GM18502 (cell line): Measurements from ENCODE around the gene SYNM.
A peak's percentile ranks its signal among the peaks of the same experiment; 100 is the strongest.

Experiments
- ATAC-seq: cut with Tn5 transposase; IDR thresholded peaks from one replicate; pipeline ENCODE4 v1.9.1; 2021; ENCODE audit warnings: mild to moderate bottlenecking; ENCODE audit not compliant: unreplicated experiment, poor library complexity

Gene SYNM

DNA sequence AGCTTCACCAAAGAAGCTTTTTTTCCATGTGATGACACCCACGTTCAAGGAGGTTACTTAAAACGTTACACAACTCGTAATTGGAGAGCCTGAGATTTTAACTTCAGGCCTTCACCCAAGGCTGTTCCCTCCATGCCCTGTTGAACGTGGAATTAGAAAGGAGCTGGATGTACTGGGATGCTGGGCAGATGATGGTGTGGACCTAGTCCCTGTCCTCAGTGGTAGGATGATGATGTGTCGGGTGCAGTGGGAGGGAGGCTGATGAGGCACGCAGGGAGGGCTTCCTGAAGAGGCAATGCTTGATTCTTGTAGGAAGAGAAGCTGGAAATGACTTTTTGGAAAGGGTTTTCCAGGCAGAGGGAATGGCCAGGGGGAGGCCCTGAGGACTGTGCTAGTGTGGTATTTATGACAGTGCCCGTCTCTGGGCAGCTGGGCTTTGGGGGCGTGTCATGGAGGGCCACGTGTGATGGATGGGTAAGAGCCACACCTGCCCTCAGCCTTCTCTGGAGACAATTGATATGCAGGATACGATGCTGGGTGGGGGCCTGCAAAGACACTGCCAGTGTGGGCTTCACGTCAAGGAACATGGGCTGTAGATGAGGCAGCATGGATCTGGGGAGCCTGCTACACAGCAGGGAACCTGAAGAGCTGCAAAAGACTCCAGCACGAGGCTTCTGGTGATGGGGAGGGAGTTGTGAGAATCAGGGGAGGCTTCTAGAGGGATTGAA, 15.3 kb downstream of the SYNM start:
- no peak for ATAC-seq

DNA sequence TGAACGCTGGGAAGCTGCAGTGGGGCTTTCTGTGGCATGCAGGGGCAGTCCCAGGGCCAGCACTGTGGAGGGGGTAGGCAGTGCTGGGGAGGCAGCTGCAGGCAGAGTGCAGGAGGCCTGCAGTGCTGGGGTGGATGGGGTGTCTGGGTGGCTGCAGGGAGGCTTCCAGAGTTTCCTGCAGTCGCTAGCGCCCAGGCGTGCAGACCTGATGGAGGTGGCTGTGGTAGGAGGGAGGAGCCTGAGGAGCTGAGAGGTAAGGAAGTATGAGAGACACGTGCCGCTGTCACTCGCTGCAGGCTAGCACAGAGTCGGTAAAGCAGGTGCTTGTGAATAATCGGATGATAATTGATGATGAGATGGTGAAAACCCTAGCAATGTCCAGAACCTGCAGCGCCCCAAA, 16.3 kb downstream of the SYNM start:
- no peak for ATAC-seq

DNA sequence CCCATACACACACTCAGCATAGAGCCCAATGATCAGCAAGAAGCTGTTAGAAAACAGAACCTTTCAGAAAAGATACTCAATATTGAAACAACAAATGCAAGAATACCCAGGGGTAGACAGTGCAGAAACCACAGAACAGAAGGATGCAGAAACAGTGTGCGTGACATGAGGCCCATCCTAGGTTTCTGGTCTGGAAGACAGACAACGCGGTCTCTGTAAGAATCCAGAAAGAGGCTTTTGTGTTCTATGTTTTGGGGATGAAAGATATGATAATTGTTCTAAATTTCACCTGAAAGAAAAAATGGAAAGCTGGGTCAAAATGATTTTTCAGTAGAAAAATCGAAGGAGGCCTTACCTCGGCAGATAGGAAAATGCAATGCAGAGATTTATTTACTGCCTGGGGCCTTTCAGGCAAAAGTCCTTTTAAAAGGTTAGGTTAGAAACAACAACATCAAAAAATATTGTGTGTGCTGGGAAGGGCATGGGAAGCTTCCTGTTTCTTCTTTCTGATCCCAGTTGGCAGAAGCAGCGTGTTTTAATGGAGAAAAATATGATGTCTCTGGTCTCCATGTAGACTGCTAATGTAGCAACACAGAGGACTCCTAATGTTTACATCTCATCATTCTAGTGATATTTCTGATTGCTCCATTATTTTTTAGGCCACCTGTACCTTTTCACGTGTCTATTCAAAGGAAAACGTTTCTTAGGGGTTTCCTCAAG, 17.0 kb downstream of the SYNM start:
- ATAC-seq = no peak

DNA sequence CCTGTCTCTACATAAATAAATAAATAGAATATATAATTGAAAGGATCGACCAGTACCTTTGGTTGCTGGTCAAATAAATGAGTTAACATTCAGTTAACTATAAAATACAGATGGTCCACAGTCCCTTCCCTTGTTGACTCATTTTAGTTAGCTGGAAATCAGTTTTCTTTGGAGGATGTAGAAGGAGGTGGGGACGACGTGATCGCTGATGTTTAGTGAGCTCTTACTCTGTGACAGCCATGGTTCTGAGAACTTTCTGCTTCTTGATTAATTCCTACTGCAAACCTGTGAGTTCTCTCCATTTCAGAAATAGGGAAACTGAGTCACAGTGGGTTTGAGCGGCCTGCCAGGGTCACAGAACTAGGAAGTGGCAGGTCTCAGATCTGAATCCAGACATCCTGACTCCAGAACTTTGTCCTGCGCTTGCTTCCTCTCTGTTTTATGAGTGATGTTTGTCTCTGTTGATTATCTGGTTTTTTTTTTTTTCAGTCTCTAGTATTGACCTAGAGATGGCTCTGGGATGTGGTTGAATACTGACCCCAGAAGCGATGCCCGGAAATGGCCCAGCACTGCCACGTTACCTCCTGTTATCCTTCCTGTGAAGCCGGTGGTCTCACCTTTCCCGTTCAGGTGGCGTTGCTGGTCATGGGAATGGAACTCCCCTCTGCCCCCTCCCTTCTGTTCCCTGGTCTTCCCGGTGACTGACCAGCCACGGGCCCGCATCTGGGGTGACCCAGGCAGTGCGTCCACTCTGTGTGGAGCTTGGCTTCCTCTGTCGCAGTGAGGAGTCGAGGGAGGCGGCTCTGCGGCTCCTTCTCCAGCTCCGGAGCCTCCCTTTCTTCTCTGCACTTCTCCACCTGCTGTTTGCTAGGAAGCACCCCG, 18.2 kb downstream of the SYNM start:
- ATAC-seq = no peak

DNA sequence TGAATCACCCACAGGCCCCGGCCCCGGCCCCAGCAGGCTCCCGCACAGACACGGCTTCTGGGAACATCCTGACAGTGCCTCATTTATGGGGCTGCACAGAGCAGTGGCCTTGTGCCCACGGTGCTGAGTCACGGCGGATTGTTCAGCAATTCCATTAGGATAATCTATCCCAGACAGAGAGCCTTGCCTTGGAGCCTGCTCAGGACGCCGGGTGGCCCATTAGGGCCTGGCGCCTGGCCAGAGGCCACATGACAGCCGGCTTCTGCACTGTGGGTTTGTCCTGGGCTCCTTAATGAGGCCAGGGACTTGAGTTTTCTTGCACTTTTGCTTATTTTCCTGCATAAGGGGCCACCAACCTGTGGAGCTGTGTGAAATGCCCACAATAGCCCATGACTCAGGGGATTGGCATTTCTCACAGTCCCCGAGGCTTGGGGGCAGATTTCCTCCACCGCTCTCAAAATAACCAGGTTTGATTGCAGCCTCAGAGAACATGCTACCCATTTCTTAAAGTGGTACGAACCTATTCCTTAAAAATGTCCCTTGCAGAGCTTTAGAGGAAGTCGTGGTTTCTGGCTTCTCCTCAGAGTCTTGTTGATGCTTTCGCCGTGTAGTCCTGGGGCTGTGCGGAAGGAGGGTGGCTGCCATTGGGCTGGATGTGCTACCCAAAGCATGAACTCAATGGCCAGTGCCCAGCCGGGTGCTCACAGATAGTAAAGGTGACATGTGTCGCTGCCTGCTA, 19.0 kb downstream of the SYNM start:
- ATAC-seq = peak; percentile 48

DNA sequence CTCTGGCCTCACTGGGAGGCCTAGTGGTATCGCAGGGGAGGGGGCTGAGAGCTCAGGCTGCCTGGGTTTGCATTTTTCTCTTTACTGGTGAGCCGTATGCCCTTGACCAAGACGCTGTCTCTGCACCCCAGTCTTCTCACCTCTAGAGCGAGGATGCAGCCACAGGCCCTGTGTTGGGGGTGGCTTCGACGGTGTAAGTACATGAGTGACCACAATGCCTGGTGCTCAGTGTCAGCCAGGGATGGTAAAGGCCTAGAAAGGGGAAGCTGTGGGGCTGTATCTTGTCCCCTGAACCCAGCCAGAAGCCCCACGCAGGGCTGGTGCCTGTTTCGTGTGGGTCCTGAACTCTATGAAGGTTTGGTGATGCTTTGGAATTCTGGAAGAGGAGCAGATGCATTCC, 19.8 kb downstream of the SYNM start:
- ATAC-seq = no peak

DNA sequence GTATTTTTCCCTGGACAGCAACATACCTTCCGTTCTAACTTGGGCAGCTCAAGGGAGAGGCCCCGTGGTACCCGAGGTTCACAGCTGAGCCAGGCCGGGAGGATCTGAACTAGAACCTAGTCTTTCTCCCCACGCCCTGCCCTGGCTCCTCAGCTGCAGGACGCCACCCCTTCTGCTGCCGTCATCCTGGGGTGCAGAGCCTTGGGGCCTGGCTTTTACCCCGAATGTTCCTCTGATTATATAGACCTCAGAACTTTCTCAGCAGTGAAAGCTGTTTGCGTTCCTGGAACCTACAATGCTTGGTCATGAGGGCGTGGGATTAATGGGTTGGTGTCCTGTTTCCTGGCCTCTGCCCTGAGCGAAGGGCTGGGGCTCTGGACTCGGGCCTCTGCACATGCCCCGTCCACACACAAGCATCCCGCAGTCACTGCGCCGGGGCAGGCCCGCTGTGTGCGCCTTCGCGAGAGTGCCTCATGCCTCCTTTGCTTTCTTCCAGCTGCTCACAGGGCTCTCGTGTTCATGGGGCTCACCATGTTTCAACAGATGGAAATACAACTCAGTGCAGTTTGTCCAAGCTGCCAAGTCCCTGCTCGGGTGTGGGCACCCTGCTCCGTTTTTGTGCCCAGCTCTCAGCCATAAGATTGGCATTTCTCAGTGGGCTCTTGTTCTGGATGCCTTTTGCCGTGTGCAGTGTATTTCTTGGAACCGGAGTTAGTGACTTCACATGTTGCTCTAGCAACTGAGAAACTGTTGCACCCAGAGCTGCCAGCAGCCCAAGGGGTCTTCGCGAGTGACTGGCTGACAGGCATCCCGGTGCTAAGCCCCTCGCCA, 20.4 kb downstream of the SYNM start:
- no peak for ATAC-seq

DNA sequence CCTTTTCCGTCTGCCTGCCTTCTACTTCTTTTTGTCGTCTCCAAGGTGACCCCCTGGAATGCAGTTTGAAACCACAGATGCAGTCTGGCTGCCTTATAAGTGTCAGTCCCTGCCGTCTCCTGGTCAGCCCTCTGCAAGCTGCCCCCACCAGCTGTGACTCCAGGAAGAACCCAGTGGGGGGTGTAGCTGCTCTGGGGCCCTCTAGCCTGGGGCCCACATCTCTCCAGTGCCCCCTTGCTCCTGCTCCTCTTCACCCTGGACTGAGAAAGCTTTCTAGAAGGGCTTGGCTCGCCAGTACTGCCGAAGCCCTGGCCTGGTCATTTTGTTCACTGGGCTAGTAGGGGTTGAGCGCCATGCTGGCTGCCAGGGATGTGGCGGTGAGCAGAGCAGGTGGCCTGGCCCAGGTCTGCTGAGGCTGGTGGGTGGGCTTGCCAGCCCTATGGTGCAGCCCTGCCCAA, 21.3 kb downstream of the SYNM start:
- no peak for ATAC-seq

DNA sequence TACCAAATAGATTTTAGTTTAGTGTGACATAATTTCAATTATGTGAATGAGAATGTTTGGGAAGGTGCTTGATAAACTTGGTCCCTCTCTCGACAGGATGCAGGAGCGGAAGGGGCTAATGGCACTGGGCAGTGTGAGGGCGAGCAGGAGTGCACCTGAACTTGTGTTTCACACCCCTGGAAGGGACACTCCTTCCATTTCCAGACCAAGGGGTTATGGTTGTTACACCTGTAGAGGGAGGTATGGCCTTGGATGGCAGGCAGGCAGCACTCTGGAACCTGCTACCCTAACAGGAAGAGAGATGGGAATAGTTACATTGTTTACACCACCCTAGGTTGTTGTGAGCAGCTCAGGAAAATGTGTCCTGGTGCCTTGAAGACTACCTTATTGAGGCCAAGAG, 22.1 kb downstream of the SYNM start:
- ATAC-seq = no peak

DNA sequence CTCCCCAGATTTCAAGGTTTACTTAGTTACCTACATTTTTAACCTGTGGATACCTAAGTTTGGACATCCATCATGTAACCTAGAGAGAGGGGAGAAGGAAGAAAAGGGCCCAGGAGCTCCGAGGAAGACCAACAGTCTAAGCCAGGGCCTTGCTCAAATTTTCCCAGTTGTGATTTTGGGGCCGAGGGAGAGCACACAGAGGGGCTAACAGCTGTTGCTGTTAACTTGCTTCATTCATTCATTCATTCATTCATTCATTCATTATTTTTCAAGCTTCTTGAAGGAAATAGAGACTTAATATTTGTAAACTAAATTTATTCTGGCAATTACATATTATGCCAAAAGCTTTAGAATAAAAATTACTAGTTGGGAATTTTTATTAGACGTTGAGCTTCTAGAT, 22.9 kb downstream of the SYNM start:
- ATAC-seq = no peak

DNA sequence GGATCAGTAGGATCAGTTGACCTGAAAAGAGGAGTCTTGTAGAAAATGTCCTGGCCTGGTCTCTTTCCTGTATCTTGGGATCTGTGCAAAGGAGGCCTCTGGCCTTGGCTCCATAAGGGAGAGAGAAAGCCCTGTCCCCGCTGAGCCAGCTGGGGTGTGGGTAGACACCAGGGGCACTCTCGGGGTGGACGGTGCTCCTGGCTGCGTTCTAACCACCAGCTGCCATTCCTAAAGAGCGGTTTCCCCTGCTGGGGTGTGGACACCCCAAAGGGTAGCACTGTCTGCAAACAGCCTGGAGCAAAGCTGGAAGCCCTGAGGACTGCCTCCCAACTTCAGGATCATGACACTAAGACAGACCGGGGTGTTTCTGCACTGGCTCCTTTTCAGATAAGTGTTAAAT, 23.5 kb downstream of the SYNM start:
- no peak for ATAC-seq

DNA sequence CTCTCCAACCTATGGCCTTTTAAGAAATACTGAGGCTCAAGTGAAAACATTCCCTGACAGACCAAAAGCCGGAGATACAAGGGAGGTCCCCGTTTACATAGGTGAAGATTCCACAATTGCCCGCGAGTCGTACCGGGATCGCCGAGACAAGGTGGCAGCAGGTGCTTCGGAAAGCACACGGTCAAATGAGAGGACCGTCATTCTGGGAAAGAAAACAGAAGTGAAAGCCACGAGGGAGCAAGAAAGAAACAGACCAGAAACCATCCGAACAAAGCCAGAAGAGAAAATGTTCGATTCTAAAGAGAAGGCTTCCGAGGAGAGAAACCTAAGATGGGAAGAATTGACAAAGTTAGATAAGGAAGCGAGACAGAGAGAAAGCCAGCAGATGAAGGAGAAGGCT, 24.8 kb downstream of the SYNM start:
- ATAC-seq = no peak

DNA sequence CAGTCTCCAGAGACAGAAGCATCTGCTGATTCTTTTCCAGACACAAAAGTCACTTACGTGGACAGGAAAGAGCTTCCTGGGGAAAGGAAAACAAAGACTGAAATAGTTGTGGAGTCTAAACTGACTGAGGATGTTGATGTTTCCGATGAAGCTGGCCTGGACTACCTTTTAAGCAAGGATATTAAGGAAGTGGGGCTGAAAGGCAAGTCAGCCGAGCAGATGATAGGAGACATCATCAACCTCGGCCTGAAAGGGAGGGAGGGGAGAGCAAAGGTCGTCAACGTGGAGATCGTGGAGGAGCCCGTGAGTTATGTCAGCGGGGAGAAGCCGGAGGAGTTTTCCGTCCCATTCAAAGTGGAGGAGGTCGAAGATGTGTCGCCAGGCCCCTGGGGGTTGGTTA, 25.4 kb downstream of the SYNM start:
- no peak for ATAC-seq

DNA sequence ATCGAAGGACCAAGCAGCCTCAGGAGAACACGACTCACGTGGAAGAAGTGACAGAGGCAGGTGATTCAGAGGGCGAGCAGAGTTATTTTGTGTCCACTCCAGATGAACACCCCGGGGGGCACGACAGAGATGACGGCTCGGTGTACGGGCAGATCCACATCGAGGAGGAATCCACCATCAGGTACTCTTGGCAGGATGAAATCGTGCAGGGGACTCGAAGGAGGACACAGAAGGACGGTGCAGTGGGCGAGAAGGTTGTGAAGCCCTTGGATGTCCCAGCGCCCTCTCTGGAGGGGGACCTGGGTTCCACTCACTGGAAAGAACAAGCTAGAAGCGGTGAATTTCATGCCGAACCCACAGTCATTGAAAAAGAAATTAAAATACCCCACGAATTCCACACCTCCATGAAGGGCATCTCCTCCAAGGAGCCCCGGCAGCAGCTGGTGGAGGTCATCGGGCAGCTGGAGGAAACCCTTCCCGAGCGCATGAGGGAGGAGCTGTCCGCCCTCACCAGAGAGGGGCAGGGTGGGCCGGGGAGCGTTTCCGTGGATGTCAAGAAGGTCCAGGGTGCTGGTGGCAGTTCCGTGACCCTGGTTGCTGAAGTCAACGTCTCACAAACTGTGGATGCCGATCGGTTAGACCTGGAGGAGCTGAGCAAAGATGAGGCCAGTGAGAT, 26.0 kb downstream of the SYNM start:
- ATAC-seq = no peak

DNA sequence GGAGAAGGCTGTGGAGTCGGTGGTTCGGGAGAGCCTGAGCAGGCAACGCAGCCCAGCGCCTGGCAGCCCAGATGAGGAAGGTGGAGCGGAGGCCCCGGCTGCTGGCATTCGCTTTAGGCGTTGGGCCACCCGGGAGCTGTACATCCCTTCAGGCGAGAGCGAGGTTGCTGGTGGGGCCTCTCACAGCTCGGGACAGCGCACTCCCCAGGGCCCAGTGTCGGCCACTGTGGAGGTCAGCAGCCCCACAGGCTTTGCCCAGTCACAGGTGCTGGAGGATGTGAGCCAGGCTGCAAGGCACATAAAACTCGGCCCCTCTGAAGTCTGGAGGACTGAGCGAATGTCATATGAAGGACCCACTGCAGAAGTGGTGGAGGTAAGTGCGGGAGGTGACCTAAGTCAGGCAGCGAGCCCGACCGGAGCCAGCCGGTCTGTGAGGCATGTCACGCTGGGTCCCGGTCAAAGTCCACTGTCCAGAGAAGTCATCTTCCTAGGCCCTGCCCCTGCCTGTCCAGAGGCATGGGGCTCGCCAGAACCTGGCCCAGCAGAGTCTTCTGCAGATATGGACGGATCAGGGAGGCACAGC, 26.7 kb downstream of the SYNM start:
- ATAC-seq = no peak

DNA sequence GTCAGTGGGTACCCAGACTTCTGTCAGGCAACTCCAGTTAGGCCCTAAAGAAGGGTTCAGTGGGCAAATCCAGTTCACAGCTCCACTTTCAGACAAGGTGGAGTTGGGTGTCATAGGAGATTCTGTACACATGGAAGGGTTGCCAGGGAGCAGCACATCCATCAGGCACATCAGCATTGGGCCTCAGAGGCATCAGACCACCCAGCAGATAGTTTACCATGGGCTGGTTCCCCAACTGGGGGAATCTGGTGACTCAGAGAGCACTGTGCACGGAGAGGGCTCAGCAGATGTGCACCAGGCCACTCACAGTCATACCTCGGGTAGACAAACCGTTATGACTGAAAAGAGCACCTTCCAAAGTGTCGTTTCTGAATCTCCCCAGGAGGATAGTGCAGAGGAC, 27.2 kb downstream of the SYNM start:
- ATAC-seq = no peak

DNA sequence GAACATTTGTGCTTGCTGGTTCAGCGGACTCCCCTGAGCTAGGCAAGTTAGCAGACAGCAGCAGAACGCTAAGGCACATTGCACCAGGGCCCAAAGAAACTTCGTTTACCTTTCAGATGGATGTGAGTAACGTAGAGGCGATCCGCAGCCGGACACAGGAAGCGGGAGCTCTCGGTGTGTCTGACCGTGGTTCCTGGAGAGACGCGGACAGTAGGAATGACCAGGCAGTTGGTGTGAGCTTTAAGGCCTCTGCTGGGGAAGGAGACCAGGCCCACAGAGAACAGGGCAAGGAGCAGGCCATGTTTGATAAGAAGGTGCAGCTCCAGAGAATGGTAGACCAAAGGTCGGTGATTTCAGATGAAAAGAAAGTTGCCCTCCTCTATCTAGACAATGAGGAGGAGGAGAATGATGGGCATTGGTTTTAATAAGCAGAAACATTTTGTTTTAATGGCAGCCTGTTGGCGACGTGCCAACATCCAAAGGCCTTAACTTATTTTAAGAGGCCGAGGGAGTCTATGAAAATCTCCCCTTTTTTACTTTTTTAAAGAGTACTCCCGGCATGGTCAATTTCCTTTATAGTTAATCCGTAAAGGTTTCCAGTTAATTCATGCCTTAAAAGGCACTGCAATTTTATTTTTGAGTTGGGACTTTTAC, 27.9 kb downstream of the SYNM start:
- no peak for ATAC-seq

DNA sequence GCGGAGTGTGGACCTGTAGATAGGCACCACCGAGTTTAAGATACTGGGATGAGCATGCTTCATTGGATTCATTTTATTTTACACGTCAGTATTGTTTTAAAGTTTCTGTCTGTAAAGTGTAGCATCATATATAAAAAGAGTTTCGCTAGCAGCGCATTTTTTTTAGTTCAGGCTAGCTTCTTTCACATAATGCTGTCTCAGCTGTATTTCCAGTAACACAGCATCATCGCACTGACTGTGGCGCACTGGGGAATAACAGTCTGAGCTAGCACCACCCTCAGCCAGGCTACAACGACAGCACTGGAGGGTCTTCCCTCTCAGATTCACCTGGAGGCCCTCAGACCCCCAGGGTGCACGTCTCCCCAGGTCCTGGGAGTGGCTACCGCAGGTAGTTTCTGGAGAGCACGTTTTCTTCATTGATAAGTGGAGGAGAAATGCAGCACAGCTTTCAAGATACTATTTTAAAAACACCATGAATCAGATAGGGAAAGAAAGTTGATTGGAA, 29.5 kb downstream of the SYNM start:
- ATAC-seq = no peak
